PC-9 (cell line): Measurements from ENCODE around the gene ZNF865.

Source experiments
- EZH2 ChIP-seq: fragments of 200-600 bp; sonication (generic); IDR thresholded peaks from 2 replicates; pipeline ENCODE4 v1.8.0; 2017; ENCODE audit warnings: antibody characterized with exemption, low read depth
- TF ChIP-seq, protein P1 (sequence below): fragments of 200-600 bp; sonication (generic); conservative IDR thresholded peaks from 2 replicates; pipeline ENCODE4 v1.6.1; 2017; ENCODE audit warnings: mixed run types, antibody characterized with exemption, mild to moderate bottlenecking, moderate library complexity

DNA sequence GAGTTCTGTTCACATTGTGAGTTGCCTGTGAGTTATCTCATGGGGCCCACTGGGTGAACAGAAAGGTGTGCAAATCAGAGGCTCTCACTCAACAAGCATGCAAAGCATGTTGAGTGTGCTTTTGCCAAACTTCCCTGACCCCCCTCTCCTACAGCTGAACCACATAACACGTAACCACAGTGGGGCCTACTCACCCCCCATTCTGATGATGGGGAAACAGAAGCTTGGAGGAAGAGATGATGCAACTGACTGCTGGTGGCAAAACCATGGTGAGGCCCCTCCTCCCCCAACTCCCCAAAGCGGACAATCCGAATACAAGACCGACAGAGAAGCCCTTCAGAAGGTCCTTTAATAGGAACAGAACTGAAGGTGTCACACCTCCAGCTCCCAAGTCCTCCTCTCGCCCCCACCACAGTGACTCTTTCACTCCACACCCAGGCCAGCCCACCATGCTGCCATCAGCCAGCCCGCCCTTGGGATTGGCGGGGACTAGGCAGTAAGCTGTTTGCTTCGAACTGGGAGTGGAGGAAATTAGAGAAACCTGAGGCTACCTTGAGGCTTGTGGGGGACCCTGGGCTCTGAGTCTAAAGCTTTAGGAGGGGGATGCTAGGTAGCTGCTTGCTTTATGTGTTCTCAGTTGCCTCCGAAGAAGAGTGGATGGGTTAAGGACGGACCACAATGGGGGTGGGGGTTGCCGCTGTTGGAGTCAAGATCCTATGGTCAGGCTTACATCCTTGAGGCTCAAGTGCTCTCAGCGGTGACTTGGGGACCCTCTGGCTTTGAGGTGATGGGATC, 15.2 kb downstream of the ZNF865 start:
- TF ChIP-seq EZH2, result no peak
- TF ChIP-seq, protein P1, sequence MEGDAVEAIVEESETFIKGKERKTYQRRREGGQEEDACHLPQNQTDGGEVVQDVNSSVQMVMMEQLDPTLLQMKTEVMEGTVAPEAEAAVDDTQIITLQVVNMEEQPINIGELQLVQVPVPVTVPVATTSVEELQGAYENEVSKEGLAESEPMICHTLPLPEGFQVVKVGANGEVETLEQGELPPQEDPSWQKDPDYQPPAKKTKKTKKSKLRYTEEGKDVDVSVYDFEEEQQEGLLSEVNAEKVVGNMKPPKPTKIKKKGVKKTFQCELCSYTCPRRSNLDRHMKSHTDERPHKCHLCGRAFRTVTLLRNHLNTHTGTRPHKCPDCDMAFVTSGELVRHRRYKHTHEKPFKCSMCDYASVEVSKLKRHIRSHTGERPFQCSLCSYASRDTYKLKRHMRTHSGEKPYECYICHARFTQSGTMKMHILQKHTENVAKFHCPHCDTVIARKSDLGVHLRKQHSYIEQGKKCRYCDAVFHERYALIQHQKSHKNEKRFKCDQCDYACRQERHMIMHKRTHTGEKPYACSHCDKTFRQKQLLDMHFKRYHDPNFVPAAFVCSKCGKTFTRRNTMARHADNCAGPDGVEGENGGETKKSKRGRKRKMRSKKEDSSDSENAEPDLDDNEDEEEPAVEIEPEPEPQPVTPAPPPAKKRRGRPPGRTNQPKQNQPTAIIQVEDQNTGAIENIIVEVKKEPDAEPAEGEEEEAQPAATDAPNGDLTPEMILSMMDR, result no peak
